MCF 10A (cell line): ENCODE data around the gene MROH2A. TPM values are rescaled to one million over a fixed set of nuclear protein-coding genes. Genes with fewer than 3 reads are reported as not detected.

ENCODE experiments used
- BruUV-seq: library from RNA; stranded (reverse); fragments of 400-500 nt; replicated peaks from 2 replicates; lab custom pipeline; 2021; lab: Mats Ljungman, UMichigan
- CTCF ChIA-PET: fragments of 300-600 bp; sonication (Branson Sonifier 250); formaldehyde crosslinking; extraction: SDS; loops from one replicate; lab custom pipeline; 2021; ENCODE audit warnings: antibody characterized with exemption, inconsistent platforms; lab: Yijun Ruan, JAX
- POLR2A ChIA-PET: fragments of 300-600, 350-650 bp; sonication (Branson Sonifier 250); formaldehyde crosslinking; extraction: SDS; loops from one replicate; lab custom pipeline; 2020; ENCODE audit warnings: antibody characterized with exemption, inconsistent platforms; lab: Yijun Ruan, JAX
- DNase-seq: peaks from one replicate; pipeline ENCODE4 v3.0.0-alpha.2; 2018; ENCODE audit not compliant: unreplicated experiment
- H3K27ac Mint-ChIP-seq: one replicate; pipeline ENCODE4 v1.8.0; 2022; ENCODE audit warnings: mild to moderate bottlenecking, low read depth, mixed read lengths; ENCODE audit not compliant: unreplicated experiment
- H3K27me3 Mint-ChIP-seq: one replicate; pipeline ENCODE4 v1.8.0; 2022; ENCODE audit warnings: mixed read lengths; ENCODE audit not compliant: insufficient read depth, unreplicated experiment
- H3K36me3 Mint-ChIP-seq: one replicate; pipeline ENCODE4 v1.8.0; 2022; ENCODE audit warnings: mild to moderate bottlenecking, moderate library complexity, mixed read lengths; ENCODE audit not compliant: insufficient read depth, unreplicated experiment
- H3K4me1 Mint-ChIP-seq: one replicate; pipeline ENCODE4 v1.8.0; 2022; ENCODE audit warnings: mixed read lengths; ENCODE audit not compliant: insufficient read depth, unreplicated experiment
- H3K4me3 Mint-ChIP-seq: one replicate; pipeline ENCODE4 v1.8.0; 2022; ENCODE audit warnings: mild to moderate bottlenecking, moderate library complexity, mixed read lengths; ENCODE audit not compliant: unreplicated experiment
- H3K9me3 Mint-ChIP-seq: one replicate; pipeline ENCODE4 v1.8.0; 2022; ENCODE audit warnings: mixed read lengths; ENCODE audit not compliant: unreplicated experiment
- CTCF ChIP-seq: fragments of 200-600 bp; IDR thresholded peaks from one replicate; pipeline ENCODE4 v1.8.0; 2022; ENCODE audit warnings: antibody characterized with exemption, mild to moderate bottlenecking; ENCODE audit not compliant: unreplicated experiment
- intact Hi-C: fragments of 100-400 bp; cut with micrococcal nuclease; formaldehyde crosslinking; loops from 2 replicates; pipeline ENCODE4 v1.14.1; 2022
- total RNA-seq: library from RNA; stranded (reverse); gene quantifications from 2 replicates; pipeline ENCODE4 v1.2.3, GENCODE V29; 2022

MROH2A gene
- total RNA-seq, 1 experiment from 2014 or later, result not detected

DNA sequence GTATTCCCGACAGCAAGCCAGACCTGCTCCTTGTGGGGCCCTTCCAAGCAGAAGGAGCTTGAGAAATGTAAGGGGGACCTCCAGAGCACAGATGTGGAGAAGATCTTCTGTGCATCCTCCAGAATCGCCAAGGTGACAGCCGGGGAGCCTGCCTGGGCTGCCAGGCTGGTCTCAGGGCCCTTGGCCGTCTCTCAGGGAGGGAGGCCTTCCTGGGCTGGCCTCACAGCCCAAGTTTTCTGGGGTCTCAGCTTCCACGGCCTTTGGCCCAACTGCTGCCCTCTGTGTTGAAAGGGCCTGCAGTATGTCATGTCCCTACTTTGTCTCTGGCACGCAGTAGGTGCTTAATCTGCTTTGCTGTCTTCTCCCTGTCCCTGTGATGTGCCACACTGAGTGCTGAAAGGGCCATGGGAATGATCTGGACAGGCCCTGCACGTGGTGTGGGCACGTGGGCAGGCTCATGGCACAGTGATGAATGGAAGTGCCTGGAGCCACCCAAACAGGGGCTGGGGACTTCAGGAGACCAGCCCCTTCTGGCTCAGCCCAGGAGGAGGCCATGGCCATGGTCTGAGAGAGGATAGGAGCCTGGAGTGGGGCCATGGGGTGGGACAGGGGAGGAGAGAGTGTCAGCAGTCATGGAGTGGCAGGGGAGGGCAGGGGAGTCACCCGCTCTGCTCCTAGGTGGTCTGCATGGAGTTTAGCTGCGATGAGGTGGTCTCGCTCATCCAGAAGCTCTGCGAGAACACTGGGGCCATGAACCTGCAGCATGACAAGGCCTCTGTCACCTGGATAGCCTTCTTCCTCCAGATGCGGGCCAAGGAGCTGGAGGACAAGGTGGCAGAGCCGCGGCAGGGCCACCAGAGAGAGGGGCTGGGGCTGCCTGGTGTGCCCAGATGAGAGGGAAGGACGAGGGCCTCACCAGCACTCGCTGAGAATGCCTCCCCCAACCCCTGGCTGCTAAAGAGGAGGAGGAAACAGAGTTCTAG, 40.8 kb downstream of the MROH2A start:
- H3K4me3 Mint-ChIP-seq, result no peak overlapping the region
- no peaks in the 10 kb centered on the region for H3K4me1 Mint-ChIP-seq
- no peak for DNase-seq
- H3K9me3 Mint-ChIP-seq, result no peaks in the 10 kb centered on the region
- H3K36me3 Mint-ChIP-seq, result no peaks in the 10 kb centered on the region
- H3K27me3 Mint-ChIP-seq, result no peaks in the 10 kb centered on the region
- CTCF ChIA-PET, result interaction anchor here (0.6 kb wide), 2 partner anchors 678 to 757 kb away, joined by 3 read pairs; partner anchors contain the start of gene ARL4C
- no peak overlapping the region for H3K27ac Mint-ChIP-seq
- no TSS peak for BruUV-seq
- POLR2A ChIA-PET, result interaction anchor here (0.6 kb wide), 1 partner anchor 494 kb away, joined by 4 read pairs; no protein-coding TSS in a partner anchor
- intact Hi-C loops, result no loop called here
- no peak for TF ChIP-seq CTCF

DNA sequence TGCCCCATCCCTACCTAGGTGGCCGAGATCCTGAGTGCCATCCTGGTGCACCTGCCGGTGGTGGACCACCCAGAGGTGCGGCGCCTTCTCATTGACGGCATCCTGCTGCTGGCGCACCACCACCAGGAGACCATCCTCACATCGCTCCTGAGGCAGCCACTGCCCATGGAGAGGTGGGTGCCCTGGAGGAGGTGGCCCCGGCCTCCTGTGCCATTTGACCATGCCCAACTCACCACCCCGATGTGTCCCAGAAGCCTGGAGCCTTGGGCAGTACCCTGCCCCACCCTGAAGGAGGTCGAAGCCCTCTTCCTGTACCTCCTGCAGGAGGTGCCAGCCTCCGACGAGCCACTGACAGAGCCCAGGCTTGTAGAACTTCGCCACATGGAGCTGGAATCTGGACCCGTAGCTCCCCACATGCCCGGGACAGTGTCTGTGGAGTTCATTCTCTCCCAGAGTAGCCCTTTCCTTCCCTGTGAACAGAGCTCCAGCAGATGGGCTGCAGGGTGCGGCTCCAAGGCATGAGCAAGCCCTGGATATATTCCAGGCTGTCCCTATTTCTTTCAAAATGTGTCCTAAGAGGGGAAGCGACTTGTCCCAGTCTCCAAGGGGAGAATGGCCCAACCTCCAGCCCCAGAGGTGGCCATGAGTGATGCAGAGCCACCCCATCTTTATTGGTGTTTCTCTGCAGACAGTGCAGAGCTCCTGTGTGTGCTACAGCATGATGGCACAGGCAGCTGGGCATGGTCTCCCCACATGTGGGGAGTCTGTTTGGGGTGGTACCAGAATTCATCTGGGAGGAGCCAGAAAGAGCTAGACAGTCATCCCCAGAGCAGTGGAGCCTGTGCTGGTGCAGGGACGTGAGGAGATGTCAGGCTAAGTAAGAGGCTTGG, 42.0 kb downstream of the MROH2A start:
- ChIA-PET CTCF (interaction anchor here (0.5 kb wide), 1 partner anchor 602 kb away, joined by 3 read pairs; no protein-coding TSS in a partner anchor), POLR2A (interaction anchor here (0.7 kb wide), 1 partner anchor 73 kb away, joined by 3 read pairs; no protein-coding TSS in a partner anchor)
- no peaks in the 10 kb centered on the region for H3K9me3 Mint-ChIP-seq
- intact Hi-C loops, result no loop called here
- H3K27ac Mint-ChIP-seq, result no peak overlapping the region
- no peaks in the 10 kb centered on the region for H3K4me1 Mint-ChIP-seq
- no TSS peak for BruUV-seq
- TF ChIP-seq CTCF, result no peak
- H3K27me3 Mint-ChIP-seq, result no peaks in the 10 kb centered on the region
- no peak overlapping the region for H3K4me3 Mint-ChIP-seq
- no peak for DNase-seq
- no peaks in the 10 kb centered on the region for H3K36me3 Mint-ChIP-seq

DNA sequence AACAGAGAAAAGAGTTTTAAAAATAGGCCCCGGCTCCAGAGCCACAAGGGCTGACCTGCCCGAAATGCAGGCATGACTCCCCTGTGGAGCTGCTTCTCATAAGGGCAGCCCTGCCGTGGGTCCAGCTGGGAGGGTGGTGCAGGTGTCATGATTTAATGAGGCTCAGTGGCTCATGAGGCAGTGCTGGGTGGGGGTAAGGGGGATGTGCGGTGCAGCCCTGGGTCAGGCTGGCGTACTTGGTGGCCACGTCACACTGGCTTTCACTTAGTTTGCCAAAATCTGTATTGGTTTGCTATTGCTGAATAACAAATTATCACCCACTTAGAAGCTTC, 42.6 kb downstream of the MROH2A start:
- Mint-ChIP-seq H3K4me3 (no peak overlapping the region), H3K9me3 (no peaks in the 10 kb centered on the region), H3K4me1 (no peaks in the 10 kb centered on the region), H3K36me3 (no peaks in the 10 kb centered on the region), H3K27ac (no peak overlapping the region), H3K27me3 (no peaks in the 10 kb centered on the region)
- DNase-seq, result no peak
- POLR2A ChIA-PET, result interaction anchor here (0.7 kb wide), 1 partner anchor 73 kb away, joined by 3 read pairs; no protein-coding TSS in a partner anchor
- CTCF ChIA-PET, result no interaction called here
- no TSS peak for BruUV-seq
- TF ChIP-seq CTCF, result no peak
- intact Hi-C loops, result no loop called here
